ENCODE measurements around the gene MYZAP. TPM values are rescaled to one million over a fixed set of nuclear protein-coding genes. Genes with fewer than 3 reads are reported as not detected.

MYZAP gene
- total and polyA plus RNA-seq, 2 of the 8 experiments (the other 6 are each of a cell fraction or from before 2014, with no cell fraction given): 0.41 to 0.65 TPM

GRCh38 chr15:57696146-57696545, 104.4 kb downstream of the MYZAP start:
- POLR2A ChIA-PET (ENCODE audit: partially characterized antibody): interaction anchor here (2.5 kb wide), 1 partner anchor 10 kb away, joined by 18 read pairs; the partner anchor contains the start of gene POLR2M

More at GRCh38 chr15:57696146-57696545, 104.4 kb downstream of the MYZAP start:
- Histone ChIP-seq H3K4me2 (ENCODE audit: insufficient read depth in 1 of 2, low read depth in 2 of 2, low read length in 2 of 2) (no peak overlapping the region), H2BK20ac (ENCODE audit: low read length) (no peak overlapping the region), H3K56ac (replicated peaks; ENCODE audit: insufficient read length, low read depth, low read length) (no peak overlapping the region), H4K20me1 (replicated peaks in 1 of 2; ENCODE audit: control insufficient read depth in 1 of 2, insufficient read depth in 2 of 2, low read length in 2 of 2) (no peaks in the 10 kb centered on the region), H3K9ac (replicated peaks in 1 of 4; ENCODE audit: extremely low read depth in 1 of 4, low read depth in 3 of 4, low read length in 3 of 4) (no peak overlapping the region), H2BK5ac (ENCODE audit: low read depth, low read length) (no peak overlapping the region), H4K5ac (ENCODE audit: insufficient read length, low read depth, low read length) (no peak overlapping the region), H4K8ac (ENCODE audit: extremely low read depth, insufficient read depth, low read length) (no peak overlapping the region), H3K23ac (ENCODE audit: insufficient read length) (no peak overlapping the region), H3K4me3 (ENCODE audit: extremely low read depth in 1 of 4, insufficient read depth in 2 of 4, low read depth in 3 of 4, low read length in 4 of 4) (no peak overlapping the region), H3K14ac (ENCODE audit: insufficient read length) (no peak overlapping the region), H3K27ac (ENCODE audit: low read depth, low read length) (no peak overlapping the region), H2AK5ac (ENCODE audit: low read depth, low read length) (no peak overlapping the region), H3K18ac (ENCODE audit: extremely low read depth, low read length) (no peak overlapping the region), H3K9me3 (ENCODE audit: insufficient read depth in 2 of 2, low read depth in 1 of 2, low read length in 1 of 2) (no peaks in the 10 kb centered on the region), H3K79me2 (ENCODE audit: control insufficient read depth in 1 of 2, insufficient read depth in 2 of 2, low read length in 2 of 2) (no peaks in the 10 kb centered on the region), H3K4ac (replicated peaks; ENCODE audit: insufficient read length, low read depth, low read length) (no peak overlapping the region), H4K91ac (replicated peaks; ENCODE audit: insufficient read length, low read length) (no peak overlapping the region), H2AFZ (ENCODE audit: low read length) (peak overlapping the region; percentile 60; the same call in 1 of the 2 replicates), H3K23me2 (ENCODE audit: low read depth, low read length) (no peaks in the 10 kb centered on the region), H3K27me3 (replicated peaks in 1 of 4; ENCODE audit: control insufficient read depth in 3 of 4, extremely low read depth in 1 of 4, insufficient read depth in 3 of 4, low read length in 3 of 4) (no peaks in the 10 kb centered on the region), H3K79me1 (ENCODE audit: low read depth, low read length) (no peaks in the 10 kb centered on the region), H2BK15ac (ENCODE audit: low read length) (no peak overlapping the region), H2BK120ac (replicated peaks; ENCODE audit: low read depth, low read length) (no peak overlapping the region), H2BK12ac (ENCODE audit: low read depth, low read length) (no peak overlapping the region), H3K36me3 (ENCODE audit: control insufficient read depth in 2 of 4, insufficient read depth in 4 of 4, low read length in 3 of 4) (no peaks in the 10 kb centered on the region), H3K4me1 (replicated peaks in 1 of 4; ENCODE audit: control insufficient read depth in 3 of 4, insufficient read depth in 4 of 4, low read length in 3 of 4) (no peaks in the 10 kb centered on the region)
- CTCF ChIA-PET (ENCODE audit: partially characterized antibody): interaction anchor here (0.9 to 1.3 kb wide), 2 partner anchors 16 to 36 kb away, joined by 3 to 4 read pairs; no protein-coding TSS in a partner anchor
- DNase-seq (ENCODE audit: low read depth in 1 of 2, low spot score in 2 of 2): no peak
- FAIRE-seq: no peak
- TF ChIP-seq YY1 (IDR thresholded peaks at IDR 0.05; ENCODE audit: low read depth, low read length) (peak; percentile 72), CREB1 (IDR thresholded peaks at IDR 0.05) (no peak)
- 86% methylated on average over 5 of the region's 5 CpGs; no CpG with 5 or more reads in 1 of the 2 experiments for WGBS, 2 experiments (ENCODE audit: extremely low coverage in 1 of 2, insufficient coverage in 1 of 2, insufficient read length in 1 of 2, insufficient replicate concordance in 2 of 2, low coverage in 1 of 2, low lambda C conversion rate in 2 of 2, missing lambda C conversion rate in 1 of 2)

All from H1 (cell line).